ENCODE measurements around the gene CAP2.

DNA sequence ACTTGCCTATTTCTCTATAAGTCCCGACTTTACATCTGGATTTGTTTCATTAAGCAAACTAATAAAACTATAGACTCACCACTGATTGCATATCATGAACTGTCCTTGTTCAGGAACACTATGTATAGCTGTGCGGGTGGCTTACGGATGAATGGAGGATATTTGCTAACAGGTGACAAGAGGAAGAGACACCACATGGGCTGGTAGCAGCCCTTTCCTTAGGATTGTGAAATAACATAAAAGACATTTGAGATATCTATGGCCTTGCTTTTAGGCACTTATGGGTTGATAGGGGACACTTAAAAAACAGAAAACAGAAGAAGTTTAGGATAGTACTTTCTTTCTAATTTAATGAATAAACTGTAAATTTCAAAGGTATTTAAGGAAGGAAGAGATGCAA lies 5.0 kb upstream of the CAP2 start:
- TF ChIP-seq, protein P1, sequence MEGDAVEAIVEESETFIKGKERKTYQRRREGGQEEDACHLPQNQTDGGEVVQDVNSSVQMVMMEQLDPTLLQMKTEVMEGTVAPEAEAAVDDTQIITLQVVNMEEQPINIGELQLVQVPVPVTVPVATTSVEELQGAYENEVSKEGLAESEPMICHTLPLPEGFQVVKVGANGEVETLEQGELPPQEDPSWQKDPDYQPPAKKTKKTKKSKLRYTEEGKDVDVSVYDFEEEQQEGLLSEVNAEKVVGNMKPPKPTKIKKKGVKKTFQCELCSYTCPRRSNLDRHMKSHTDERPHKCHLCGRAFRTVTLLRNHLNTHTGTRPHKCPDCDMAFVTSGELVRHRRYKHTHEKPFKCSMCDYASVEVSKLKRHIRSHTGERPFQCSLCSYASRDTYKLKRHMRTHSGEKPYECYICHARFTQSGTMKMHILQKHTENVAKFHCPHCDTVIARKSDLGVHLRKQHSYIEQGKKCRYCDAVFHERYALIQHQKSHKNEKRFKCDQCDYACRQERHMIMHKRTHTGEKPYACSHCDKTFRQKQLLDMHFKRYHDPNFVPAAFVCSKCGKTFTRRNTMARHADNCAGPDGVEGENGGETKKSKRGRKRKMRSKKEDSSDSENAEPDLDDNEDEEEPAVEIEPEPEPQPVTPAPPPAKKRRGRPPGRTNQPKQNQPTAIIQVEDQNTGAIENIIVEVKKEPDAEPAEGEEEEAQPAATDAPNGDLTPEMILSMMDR (IDR thresholded peaks at IDR 0.05) = no peak
- TF ChIP-seq POLR2A (IDR thresholded peaks at IDR 0.05) = no peak

All from testis (tissue), 2 donors.